GM19324 (cell line): ENCODE results near the gene LEUTX.
"Not testable (repeated sequence)": the region's sequence is repeated elsewhere in the genome, so short reads cannot be mapped to it uniquely, and the experiment has no call there.

ENCODE experiments used
- ATAC-seq: cut with Tn5 transposase; IDR thresholded peaks from one replicate; pipeline ENCODE4 v1.9.1; 2021; ENCODE audit warnings: mild to moderate bottlenecking, moderate library complexity; ENCODE audit not compliant: unreplicated experiment, low FRiP score

Gene LEUTX

GRCh38 chr19:39778763-39779162 lies at the start of gene LEUTX:
Gene LEUTX, plus strand, starts transcription at chr19:39778854. Its CDS starts 67 bp downstream, at chr19:39778921.
- no peak for ATAC-seq

- ATAC-seq, result no peak
These were observed 49.1 kb upstream of the LEUTX start for GRCh38 chr19:39729594-39729993.

GRCh38 chr19:39731685-39732084 lies 47.0 kb upstream of the LEUTX start:
- ATAC-seq, result no peak

- no peak for ATAC-seq
These were observed 44.8 kb upstream of the LEUTX start for GRCh38 chr19:39733841-39734240.

- ATAC-seq, result no peak
These were observed 43.0 kb upstream of the LEUTX start for GRCh38 chr19:39735688-39736087.

- no peak for ATAC-seq
These were observed 42.6 kb upstream of the LEUTX start for GRCh38 chr19:39736088-39736487.

- ATAC-seq, result no peak
These were observed 41.3 kb upstream of the LEUTX start for GRCh38 chr19:39737351-39737750.

- ATAC-seq, result no peak
These were observed 40.8 kb upstream of the LEUTX start, which contains the start of gene CLC for GRCh38 chr19:39737891-39738290. Gene CLC, minus strand, starts transcription at chr19:39738029. Its CDS starts 77 bp downstream, at chr19:39737952.

- ATAC-seq, result no peak
These were observed 39.8 kb upstream of the LEUTX start for GRCh38 chr19:39738814-39739213.

GRCh38 chr19:39740395-39740794 lies 38.3 kb upstream of the LEUTX start:
- no peak for ATAC-seq

- ATAC-seq, result no peak
These were observed 33.0 kb upstream of the LEUTX start for GRCh38 chr19:39745643-39746042.

GRCh38 chr19:39746836-39747529 lies 31.7 kb upstream of the LEUTX start:
- no peak for ATAC-seq

- ATAC-seq, result no peak
These were observed 28.7 kb upstream of the LEUTX start for GRCh38 chr19:39749981-39750380.

GRCh38 chr19:39752390-39752789 lies 26.3 kb upstream of the LEUTX start:
- ATAC-seq, result no peak

- ATAC-seq, result no peak
These were observed 25.9 kb upstream of the LEUTX start for GRCh38 chr19:39752795-39753194.

GRCh38 chr19:39754544-39754943 lies 24.1 kb upstream of the LEUTX start:
- ATAC-seq, result no peak

- no peak for ATAC-seq
These were observed 23.7 kb upstream of the LEUTX start for GRCh38 chr19:39754971-39755370.

- no peak for ATAC-seq
These were observed 19.0 kb upstream of the LEUTX start for GRCh38 chr19:39759457-39760184.

GRCh38 chr19:39761851-39762250 lies 16.8 kb upstream of the LEUTX start:
- ATAC-seq, result not testable (repeated sequence)

GRCh38 chr19:39765091-39766076 lies 13.3 kb upstream of the LEUTX start:
- ATAC-seq, result no peak

GRCh38 chr19:39768334-39768733 lies 10.3 kb upstream of the LEUTX start:
- ATAC-seq, result no peak
